Measurements from ENCODE around the gene SYMPK.
"Not testable (repeated sequence)": the region's sequence is repeated elsewhere in the genome, so short reads cannot be mapped to it uniquely, and the experiment has no call there.

SYMPK gene

GRCh38 chr19:45901912-45902650 is 39.1 kb upstream of the SYMPK start, which contains the start of gene MYPOP:
TSS of gene MYPOP (minus strand) at chr19:45902613. CDS start at chr19:45901773, 840 bp downstream.
- no peak for DNase-seq (ENCODE audit: low read depth)
- no peak for TF ChIP-seq CTCF (IDR thresholded peaks at IDR 0.05; ENCODE audit: control insufficient read depth, insufficient read depth, low read depth, low read length, missing control alignments)
- peak within 1 kb of the TSS; percentile 92 for H3K4me3 ChIP-seq (ENCODE audit: control insufficient read depth, low read depth, low read length)

- no peak for TF ChIP-seq CTCF (IDR thresholded peaks at IDR 0.05; ENCODE audit: control insufficient read depth, insufficient read depth, low read depth, low read length, missing control alignments)
- peak overlapping the region; percentile 92 for H3K4me3 ChIP-seq (ENCODE audit: control insufficient read depth, low read depth, low read length)
- DNase-seq (ENCODE audit: low read depth): no peak
Observed at GRCh38 chr19:45901432-45901911, 38.5 kb upstream of the SYMPK start.

- DNase-seq (ENCODE audit: low read depth): no peak
- H3K4me3 ChIP-seq (ENCODE audit: control insufficient read depth, low read depth, low read length): peak overlapping the region; percentile 92
Observed at GRCh38 chr19:45900738-45901431, 37.9 kb upstream of the SYMPK start.

GRCh38 chr19:45899919-45900589 is 37.1 kb upstream of the SYMPK start:
- no peak for TF ChIP-seq CTCF (IDR thresholded peaks at IDR 0.05; ENCODE audit: control insufficient read depth, insufficient read depth, low read depth, low read length, missing control alignments)
- no peak for DNase-seq (ENCODE audit: low read depth)
- no peak overlapping the region for H3K4me3 ChIP-seq (ENCODE audit: control insufficient read depth, low read depth, low read length)

More at GRCh38 chr19:45900738-45901431, 37.9 kb upstream of the SYMPK start:
- no peak for TF ChIP-seq CTCF (IDR thresholded peaks at IDR 0.05; ENCODE audit: control insufficient read depth, insufficient read depth, low read depth, low read length, missing control alignments)

- TF ChIP-seq CTCF (IDR thresholded peaks at IDR 0.05; ENCODE audit: control insufficient read depth, insufficient read depth, low read depth, low read length, missing control alignments): no peak
- H3K4me3 ChIP-seq (ENCODE audit: control insufficient read depth, low read depth, low read length): no peak overlapping the region
- DNase-seq (ENCODE audit: low read depth): no peak
Observed at GRCh38 chr19:45899253-45899652, 36.3 kb upstream of the SYMPK start.

GRCh38 chr19:45897261-45897812 is 34.4 kb upstream of the SYMPK start:
- no peak for TF ChIP-seq CTCF (IDR thresholded peaks at IDR 0.05; ENCODE audit: control insufficient read depth, insufficient read depth, low read depth, low read length, missing control alignments)
- H3K4me3 ChIP-seq (ENCODE audit: control insufficient read depth, low read depth, low read length): no peak overlapping the region
- no peak for DNase-seq (ENCODE audit: low read depth)

- DNase-seq (ENCODE audit: low read depth); H3K4me3 ChIP-seq (ENCODE audit: control insufficient read depth, low read depth, low read length): not testable (repeated sequence)
Observed at GRCh38 chr19:45895983-45896599, 33.1 kb upstream of the SYMPK start.
